ENCODE results near the gene ATP10A.

The ATP10A gene

DNA sequence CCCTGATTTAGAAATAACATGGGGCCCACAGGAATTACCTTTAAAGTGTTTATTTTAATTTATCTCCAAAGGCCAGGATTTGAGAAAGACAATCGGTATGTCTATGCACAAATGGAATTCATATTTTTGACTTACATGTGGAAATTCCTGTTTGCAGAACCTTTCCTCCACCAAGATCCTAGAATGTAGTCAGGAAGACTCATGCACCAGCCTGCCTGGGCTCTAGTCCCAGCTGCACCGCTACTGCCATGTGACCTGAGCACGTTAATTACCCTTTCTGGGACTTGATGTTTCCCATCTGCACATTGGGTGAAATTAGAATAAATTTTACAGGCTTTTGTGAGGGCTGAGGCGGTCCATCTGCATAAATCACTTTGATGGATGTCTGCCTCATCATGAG is 194.2 kb downstream of the ATP10A start:
- no peak overlapping the region for H3K27ac ChIP-seq
- no peak for TF ChIP-seq ZFX (IDR thresholded peaks at IDR 0.05)
- TF ChIP-seq, protein P1, sequence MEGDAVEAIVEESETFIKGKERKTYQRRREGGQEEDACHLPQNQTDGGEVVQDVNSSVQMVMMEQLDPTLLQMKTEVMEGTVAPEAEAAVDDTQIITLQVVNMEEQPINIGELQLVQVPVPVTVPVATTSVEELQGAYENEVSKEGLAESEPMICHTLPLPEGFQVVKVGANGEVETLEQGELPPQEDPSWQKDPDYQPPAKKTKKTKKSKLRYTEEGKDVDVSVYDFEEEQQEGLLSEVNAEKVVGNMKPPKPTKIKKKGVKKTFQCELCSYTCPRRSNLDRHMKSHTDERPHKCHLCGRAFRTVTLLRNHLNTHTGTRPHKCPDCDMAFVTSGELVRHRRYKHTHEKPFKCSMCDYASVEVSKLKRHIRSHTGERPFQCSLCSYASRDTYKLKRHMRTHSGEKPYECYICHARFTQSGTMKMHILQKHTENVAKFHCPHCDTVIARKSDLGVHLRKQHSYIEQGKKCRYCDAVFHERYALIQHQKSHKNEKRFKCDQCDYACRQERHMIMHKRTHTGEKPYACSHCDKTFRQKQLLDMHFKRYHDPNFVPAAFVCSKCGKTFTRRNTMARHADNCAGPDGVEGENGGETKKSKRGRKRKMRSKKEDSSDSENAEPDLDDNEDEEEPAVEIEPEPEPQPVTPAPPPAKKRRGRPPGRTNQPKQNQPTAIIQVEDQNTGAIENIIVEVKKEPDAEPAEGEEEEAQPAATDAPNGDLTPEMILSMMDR (conservative IDR thresholded peaks at IDR 0.05), result no peak

DNA sequence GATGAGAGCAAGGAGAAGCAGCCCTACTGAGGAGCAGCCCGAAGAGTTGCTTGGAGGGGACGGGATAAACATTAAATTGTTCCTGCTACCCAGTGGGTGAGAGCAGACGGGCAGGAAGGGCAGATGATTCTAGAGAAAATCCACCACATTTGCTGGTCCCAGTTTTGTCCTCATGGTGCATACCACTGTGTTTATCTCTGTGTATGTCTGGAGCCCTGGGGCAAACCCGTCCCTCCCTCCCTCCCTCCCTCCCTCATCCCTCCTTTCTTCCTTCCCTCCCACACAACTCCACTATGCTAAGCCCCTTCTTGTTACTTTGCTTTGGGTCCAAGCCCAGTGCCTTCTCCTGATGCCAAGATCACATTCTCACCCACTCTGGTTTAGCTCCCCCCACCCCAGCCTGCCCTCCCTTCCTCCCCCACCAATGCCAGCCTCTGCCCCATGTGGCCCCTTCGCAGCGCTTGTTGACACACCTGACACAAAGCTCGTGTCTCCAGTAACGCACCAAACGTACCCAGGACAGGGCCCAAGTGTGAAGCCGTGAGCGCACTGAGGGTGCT is 194.8 kb downstream of the ATP10A start:
- no peak overlapping the region for H3K27ac ChIP-seq
- TF ChIP-seq, protein P1 (conservative IDR thresholded peaks at IDR 0.05), result no peak
- no peak for TF ChIP-seq ZFX (IDR thresholded peaks at IDR 0.05)

DNA sequence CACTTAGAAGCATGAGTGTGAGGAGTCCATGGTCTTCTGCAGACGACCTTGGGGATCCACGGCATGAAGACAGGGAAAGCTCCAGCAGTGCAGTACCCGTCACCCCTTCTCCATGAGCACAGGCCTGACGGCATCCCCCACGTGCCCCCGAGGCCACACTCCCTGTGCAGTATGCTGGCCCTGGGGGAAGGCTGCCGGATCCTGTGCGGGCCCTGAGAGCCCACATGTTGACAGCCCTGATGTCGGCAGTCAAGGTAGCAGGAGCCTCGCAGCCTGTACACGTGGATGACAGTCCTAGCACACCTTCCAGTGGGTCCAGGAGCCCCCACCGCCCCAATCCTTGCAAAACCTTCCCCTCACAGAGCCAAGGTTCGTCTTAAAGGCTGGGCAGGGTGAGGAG is 195.3 kb downstream of the ATP10A start:
- TF ChIP-seq ZFX (IDR thresholded peaks at IDR 0.05), result no peak
- TF ChIP-seq, protein P1 (conservative IDR thresholded peaks at IDR 0.05), result no peak
- no peak overlapping the region for H3K27ac ChIP-seq

DNA sequence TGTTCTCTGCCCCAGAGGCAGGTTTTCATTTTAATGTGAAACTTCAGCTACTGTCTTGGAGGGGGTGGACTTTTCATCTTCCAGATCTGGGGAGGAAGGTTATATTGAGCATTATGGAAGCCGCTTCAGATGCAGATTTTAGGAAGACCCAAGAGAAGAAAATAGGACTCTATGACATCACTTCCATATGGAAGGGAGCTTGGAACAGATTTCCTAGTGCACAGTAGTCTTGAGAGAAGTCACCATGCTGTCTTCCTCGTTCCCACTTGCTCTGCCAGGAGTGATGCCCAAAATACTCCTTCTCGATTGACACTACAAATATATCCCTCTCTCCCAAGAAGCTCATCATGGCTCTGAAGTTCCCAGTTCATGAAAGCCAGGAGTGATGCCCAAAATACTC is 197.2 kb downstream of the ATP10A start:
- H3K27ac ChIP-seq, result no peak overlapping the region
- TF ChIP-seq, protein P1 (conservative IDR thresholded peaks at IDR 0.05), result no peak
- TF ChIP-seq ZFX (IDR thresholded peaks at IDR 0.05), result no peak

DNA sequence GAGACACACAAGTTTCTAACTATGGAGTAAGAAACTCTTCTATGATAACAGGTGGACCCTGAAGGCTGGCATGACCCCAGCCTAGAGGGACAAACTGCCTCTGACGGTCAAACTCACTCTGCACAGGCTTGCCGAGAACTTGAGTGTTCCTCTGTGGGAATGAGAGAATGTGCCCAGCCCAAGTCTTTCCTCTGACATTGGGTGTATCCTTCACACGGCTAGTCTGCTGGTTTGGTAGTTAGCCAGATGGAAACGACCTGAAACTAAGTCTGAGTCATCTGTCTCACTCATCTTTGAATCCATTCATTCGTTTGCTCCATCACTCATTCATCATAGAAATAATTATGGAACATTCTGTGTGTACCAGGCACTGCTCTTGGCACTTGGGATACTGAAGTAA is 198.4 kb downstream of the ATP10A start:
- no peak overlapping the region for H3K27ac ChIP-seq
- TF ChIP-seq, protein P1 (conservative IDR thresholded peaks at IDR 0.05), result no peak
- no peak for TF ChIP-seq ZFX (IDR thresholded peaks at IDR 0.05)

DNA sequence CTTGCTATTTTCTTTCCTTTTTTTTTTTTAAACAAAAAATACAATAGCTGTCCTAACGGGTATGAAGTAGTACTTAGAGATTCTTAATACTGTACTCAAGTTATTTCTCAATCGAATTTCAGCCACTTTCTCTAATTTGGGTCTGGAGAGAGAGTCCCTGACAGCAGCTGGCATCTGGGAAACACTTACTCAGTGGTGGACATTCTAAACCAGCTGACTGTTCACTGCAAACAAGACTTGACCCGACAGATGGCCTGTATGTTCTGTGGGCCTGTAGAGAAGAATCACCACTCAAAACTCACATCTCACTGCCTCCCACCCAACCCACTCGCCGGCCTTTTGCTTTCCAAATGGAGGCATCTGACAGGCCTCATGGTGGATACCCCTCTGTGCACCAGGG is 199.6 kb downstream of the ATP10A start:
- TF ChIP-seq, protein P1 (conservative IDR thresholded peaks at IDR 0.05), result no peak
- TF ChIP-seq ZFX (IDR thresholded peaks at IDR 0.05), result no peak
- no peak overlapping the region for H3K27ac ChIP-seq

DNA sequence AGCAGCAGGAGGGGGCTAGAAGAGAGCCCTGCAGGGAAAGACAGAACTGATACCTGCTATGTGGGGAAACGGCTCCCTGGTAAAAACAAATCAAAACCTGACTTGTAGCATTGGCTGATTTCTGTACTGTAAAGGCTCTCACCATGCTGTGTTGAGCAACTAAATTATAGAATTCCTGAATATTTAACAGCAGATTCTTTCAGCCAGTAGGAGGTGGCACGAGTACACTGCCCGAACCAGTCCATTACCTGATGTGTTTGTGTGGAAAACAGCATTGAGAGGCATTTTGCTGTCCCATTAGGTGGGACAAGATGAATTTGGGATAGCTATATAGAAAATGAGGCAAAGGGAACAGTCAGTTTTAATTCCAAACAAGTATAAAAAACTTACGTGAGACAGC is 201.2 kb downstream of the ATP10A start:
- H3K27ac ChIP-seq, result no peak overlapping the region
- TF ChIP-seq ZFX (IDR thresholded peaks at IDR 0.05), result no peak
- TF ChIP-seq, protein P1 (conservative IDR thresholded peaks at IDR 0.05), result no peak
